ENCODE results near the gene BOLA3.

GRCh38 chr2:74138600-74139323, 8.9 kb downstream of the BOLA3 start:
- TF ChIP-seq, protein P1, sequence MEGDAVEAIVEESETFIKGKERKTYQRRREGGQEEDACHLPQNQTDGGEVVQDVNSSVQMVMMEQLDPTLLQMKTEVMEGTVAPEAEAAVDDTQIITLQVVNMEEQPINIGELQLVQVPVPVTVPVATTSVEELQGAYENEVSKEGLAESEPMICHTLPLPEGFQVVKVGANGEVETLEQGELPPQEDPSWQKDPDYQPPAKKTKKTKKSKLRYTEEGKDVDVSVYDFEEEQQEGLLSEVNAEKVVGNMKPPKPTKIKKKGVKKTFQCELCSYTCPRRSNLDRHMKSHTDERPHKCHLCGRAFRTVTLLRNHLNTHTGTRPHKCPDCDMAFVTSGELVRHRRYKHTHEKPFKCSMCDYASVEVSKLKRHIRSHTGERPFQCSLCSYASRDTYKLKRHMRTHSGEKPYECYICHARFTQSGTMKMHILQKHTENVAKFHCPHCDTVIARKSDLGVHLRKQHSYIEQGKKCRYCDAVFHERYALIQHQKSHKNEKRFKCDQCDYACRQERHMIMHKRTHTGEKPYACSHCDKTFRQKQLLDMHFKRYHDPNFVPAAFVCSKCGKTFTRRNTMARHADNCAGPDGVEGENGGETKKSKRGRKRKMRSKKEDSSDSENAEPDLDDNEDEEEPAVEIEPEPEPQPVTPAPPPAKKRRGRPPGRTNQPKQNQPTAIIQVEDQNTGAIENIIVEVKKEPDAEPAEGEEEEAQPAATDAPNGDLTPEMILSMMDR (IDR thresholded peaks at IDR 0.05) = no peak
- TF ChIP-seq POLR2A (IDR thresholded peaks at IDR 0.05) = no peak
